NCI-H345 treated with DMSO at 0.1 percent for 48 hours (cell line): ENCODE data around the gene GABBR2.
"Not testable (repeated sequence)": the region's sequence is repeated elsewhere in the genome, so short reads cannot be mapped to it uniquely, and the experiment has no call there.

Source experiments
- DNase-seq: peaks from one replicate; lab custom pipeline; 2025; ENCODE audit not compliant: unreplicated experiment; lab: John Stamatoyannopoulos, UW

Gene GABBR2

DNA sequence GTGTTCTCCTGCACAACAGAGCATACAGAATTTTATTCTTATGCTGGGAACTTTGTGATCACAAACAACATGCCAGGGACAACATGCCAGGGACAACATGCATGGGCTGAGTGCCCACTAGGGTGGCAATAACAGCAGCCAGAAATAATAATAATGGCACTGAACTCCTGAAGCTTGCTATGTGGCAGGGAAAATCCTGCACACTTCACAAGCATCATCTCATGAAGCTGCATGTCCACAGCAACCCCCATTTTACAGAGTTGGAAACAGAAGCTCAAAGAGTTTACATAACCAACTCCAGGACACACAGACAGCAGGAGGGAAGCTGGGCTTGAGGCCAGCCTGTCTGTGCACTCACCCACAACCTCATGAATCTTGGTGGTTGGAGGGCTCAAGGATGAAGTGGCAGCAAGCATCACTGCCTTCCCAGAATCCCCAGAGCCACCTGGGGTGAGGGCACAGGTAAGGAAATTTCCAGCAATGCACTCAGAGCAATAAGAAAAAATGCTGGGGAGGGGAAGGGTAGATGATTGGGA, 111.4 kb downstream of the GABBR2 start:
- peak; percentile 10 for DNase-seq

DNA sequence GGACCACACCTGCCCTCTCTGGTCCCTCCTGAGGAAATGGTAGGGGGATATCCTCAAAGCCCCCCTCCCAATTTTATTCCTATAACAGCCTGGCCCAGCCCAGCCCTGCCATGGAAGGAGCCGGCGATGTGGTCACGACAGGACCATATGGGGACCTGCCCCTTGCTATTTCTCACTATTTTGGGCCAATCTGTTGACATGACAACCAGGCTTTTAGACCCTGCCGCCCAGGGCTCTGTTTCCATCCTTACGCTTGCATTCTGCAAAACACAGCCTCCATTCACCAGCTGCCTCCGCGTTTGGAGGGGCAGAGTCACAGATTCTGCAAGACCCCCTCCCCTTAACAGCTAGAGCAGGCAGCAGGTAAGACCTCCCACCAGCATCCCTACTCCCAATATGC, 112.2 kb downstream of the GABBR2 start:
- no peak for DNase-seq

DNA sequence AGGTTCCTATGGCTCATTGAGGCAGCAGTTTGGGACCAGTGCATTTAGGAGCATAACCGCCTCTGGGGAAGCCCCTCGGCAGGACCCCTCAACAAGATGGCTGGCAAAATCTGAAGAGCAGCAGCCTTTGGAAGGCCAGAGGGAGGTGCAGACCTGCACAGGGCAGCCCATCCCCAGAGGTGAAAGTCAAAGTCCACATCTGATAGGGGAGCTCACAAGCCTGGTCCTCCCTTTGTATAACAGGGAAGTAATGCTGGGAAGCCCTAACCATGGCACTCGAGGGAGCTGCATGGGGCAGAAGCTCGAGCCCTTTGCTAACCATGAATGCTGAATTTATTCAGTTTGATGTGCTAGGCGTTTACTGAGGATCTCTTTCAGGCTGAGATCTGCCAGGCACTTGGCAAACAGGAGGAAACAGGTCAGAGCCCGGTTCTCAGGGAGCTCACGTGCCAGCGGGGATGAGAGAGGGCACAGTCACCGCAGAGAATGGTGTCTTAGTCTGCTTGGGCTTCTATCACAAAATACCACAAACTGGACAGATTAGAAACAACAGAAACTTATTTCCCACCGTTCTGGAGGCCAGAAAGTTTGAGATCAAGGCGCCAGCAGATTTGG, 114.1 kb downstream of the GABBR2 start:
- no peak for DNase-seq

DNA sequence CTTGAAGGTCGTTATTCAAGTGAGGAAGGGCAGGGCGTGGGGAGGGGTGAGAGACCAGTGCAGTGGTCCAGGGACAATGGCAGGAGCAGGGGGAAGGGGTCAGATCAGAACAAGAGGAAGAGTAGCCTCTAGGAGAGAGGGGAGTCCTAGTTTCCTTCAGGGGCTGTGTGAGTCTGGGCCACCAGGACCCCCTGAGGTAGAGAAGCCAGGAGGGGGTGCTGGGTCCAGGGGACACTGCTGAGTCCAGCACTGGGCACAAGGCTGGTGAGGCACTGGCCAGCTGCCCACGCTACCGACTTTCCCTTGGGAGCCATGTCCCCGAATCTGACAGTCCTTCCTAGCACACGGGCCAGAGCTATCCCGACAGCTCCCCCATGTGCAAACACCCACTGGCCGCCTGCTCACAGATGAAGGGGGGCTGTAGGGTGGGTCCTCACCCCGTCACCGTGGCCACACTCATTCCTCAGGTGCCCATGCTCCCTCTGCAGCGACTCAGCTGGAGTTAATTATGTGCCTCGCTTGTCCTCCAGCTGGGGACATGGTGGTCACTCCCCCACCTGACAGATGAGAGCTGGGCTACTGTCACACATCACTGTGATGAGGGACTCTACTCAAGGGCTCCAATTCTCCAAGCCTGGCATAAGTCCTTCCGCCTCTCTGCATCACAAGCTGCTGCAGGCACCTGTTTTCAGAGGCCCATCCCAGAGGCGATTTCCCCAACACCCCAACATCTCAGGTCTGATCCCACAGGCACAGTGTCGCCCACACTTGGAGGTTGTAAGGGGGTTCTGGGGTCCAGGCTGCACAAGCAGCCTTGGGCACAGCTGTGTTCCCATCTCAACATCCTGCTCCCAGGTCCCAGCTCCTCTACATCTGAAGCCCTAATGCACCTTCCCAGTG, 115.1 kb downstream of the GABBR2 start:
- no peak for DNase-seq

DNA sequence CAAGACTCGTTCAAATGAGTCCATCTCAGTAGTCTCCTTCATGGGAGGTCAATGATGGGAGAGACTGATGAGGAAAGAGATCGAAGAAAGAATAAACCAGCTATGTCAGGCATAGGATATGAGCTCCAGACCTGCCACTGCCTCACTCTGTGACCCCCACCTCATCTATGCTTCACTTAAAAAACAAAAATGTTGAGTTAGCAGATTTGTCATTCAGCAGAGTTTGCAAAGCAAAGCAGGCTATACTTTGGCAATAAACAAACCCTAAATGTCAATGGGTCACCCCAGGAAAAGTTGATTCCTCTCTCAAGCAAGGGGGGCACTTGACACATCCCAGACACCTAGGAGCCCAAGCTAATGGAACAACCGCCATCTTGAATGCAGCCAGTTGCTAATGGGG, 117.0 kb downstream of the GABBR2 start:
- no peak for DNase-seq

DNA sequence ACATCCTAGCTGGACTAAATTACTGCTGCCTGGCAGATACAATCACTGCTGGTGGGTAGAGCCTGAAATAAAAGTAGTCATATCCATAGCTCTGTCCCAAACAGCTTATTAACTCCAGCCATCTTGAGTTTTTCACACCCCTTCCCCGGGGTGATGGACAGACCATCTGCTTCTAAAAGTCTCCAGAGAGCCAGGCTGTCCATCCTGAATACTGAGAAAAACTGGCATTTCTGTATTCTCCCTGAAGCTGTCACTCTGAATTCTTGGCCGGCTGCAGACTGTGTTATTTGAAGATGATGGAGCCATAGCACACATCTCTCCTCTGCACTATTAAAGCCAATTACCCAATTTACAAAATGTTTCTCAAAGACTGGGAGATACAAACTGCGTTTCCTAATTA, 118.6 kb downstream of the GABBR2 start:
- no peak for DNase-seq

DNA sequence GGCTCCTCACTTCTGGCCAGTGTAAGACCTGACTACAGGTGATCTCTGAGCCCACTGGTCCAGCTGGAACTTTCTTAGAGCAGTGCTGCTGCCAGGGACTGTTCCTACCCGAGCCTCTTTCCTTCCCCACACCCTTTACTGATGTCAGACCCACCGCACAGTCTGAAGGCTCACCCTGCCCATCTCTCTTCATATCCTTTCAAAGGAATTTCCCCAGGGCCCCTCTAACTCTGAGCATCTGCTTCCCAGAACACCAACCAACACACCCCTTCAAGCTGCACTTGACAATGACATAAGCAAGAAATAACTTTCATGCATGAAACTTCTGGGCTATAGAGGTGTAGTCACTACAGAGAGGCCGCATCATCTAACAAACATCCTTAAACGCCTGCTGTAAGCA, 119.6 kb downstream of the GABBR2 start:
- DNase-seq: no peak

DNA sequence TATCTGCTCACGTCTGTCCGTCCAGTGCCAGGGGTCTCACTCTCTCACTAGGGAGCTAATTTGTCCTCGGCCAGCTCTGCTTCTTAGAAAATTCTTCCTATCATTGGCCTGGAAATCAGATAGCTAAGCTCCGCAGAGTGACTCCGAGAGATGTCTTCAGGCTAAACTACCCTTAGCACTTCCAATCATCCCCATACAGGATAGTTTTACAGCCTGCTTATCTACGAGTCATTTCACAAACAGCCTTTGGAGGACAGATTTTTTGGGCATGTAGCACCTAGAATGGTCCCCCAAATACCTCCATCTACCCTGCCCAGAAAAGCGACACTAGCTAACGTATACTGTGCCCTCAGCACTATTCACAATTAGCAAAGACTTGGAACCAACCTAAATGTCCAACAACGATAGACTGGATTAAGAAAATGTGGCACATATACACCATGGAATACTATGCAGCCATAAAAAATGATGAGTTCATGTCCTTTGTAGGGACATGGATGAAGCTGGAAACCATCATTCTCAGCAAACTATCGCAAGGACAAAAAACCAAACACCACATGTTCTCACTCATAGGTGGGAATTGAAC, 123.8 kb downstream of the GABBR2 start:
- not testable (repeated sequence) for DNase-seq

DNA sequence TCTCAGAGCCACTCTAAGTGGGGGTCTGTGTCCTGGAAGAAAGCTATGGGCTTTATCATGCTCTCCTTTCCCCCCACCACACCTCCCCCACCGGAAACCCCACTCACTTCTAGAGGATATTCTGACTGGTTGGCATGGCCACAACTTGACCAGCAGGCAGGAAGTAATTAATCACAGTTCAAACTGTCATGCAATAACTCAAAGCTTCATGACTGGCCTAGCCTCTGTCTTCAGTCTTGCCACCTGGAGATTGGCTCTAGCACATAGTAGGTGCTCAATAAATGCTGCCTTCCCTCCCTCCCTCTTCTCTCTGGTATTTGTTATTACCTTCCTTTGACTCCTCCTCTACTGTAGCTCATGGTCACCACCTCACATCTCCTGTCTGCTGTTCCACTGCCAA, 124.7 kb downstream of the GABBR2 start:
- no peak for DNase-seq

DNA sequence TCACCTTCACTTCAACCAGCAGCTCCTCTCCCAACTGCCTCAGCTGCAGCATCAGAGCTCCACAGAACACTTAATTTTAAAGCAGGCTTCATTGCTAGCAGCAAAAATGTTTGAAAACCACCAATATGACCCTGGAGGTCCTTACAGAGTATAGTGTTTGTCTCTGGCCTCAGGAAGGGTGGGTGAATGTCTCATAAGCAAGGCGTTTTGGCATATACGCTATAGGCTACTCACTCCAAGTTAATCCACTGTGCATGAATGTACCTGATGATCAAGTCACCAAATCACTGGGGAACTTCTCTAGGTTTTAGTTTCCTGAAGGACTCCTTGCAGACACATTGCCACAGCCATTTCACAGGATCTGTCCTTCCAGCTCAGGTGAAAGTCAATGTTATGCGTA, 125.3 kb downstream of the GABBR2 start:
- no peak for DNase-seq

DNA sequence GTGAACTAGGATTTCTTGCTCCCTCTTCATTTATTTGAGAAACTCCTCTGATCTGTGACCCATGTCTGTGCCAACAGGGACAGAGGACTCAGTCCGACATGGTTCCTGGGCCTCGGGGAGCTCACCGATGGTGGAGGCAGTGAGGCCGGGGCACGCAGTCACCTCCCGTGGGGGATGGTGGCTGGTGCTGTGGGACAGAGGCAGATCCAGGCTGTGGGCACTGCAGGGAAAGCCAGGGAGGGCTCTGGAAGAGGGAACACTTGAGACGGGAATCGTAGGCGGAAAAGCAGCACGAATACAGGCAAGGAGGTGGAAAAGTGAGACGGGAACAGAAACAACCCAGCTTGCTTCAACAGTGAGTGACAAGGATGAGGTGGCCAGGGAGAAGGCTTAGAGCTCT, 127.8 kb downstream of the GABBR2 start:
- DNase-seq: no peak

DNA sequence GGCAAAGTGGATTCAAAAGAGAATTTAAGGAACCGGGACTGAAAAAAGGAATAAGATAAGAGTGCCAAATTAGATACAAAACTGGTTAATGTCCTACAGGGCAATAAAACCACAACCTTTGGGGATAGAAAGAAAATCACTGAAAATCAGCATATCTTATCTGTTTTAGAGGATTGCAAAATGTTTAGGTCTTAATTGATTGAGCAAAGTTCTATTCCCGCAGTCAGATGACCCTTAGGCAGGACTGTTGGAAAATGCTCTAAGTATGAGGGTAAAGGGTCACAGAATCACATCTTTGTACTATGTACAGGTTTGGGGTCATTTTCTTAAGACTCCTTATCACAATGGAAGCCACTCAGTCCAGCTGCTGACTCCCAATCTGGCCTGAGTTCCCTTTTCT, 129.0 kb downstream of the GABBR2 start:
- DNase-seq: no peak

DNA sequence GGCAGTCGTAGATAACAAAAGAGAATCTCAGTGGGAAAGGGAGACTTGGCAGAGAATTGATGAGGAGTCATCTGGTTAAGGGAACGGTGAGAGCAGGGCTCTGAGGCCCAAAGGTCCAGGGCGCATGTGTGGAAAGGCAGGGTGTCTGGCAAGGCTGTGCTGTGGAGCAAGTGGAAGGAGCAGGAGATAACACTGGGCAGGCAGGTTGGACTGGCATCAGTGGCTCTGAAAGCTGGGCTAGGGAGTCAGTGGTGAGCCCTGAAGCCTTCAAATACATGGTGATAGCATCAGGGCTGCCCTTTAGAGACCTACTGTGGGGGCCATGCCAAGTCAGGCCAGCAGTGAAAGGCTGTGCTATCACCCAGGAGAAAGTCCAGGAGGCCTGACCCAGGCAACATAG, 131.3 kb downstream of the GABBR2 start:
- DNase-seq: no peak

DNA sequence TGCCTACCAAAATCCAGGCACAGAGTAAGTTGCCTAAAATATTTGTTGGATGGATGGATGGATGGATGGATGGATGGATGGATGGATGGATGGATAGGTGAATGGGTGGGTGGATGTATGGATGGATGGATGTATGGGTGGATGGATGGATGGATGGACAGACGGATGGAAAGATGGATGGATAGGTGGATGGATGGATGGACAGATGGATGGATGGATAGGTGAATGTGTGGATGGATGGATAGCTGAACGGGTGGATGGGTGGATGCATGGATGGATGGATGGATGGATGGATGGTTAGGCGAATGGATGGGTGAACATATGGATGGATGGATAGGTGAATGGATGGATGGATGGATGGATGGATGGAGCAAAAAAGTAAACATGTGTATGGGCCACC, 131.9 kb downstream of the GABBR2 start:
- no peak for DNase-seq

DNA sequence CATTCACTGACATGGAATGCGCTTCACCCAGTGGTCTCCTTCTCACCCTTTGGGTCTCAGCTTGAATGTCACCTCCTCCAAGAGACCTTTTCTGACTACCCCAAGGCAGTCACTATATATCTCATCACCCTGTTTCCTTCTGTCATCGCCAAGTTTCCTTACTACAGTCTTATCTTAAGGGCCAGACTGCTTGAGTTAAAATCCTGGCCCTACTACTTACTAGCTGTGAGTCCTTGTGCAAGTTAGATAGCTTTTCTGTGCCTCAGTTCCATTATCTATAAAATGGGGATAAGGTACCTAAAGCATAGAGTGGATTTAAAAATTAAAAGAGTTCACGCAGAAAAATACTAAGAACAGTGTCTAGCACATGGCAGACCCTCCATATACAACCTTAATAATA, 132.4 kb downstream of the GABBR2 start:
- no peak for DNase-seq

DNA sequence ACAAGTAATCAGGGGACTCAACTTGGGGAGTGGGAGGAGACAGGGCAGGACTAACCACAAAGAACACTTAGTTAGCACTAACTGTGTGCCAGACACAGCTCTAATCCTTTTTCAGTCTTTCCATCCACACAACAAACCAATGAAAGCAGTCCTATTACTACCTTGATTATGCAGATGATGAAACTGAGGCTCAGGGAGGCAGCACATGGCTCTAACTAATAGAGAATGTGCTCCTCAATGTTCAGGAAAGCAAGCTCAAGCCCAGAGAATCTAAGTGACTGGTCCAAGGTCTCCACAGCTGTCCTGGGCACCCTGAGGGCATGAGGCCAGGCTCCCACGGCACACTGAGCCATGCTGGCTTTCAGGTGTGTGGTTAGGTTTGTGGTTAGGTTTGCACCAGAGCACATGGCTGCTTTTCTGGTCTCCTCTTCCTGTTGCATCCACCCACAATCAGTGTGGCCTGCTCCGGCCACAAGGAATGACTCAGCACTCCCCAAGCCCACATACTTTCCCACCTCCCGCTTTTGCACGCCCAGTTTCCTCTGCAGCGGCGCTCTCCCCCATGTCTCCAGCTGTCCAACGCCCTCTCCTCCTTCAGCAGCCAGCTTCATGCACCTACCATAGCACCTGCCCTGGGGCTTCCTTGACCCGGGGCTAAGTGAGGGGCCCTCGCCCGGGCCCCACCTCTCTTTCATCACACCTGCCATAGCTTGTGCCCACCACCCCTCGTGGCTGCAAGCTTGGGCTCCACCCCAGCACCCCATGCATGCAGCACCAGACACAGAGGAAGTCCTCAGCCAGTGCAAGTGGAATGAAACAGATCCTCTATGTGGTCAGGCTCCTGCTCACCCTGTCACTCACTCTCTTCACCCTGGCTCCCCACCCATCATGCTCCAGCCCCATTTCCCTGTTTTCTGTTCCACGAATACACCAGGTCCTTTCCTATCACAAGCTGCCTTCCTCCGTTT, 133.1 kb downstream of the GABBR2 start:
- no peak for DNase-seq

DNA sequence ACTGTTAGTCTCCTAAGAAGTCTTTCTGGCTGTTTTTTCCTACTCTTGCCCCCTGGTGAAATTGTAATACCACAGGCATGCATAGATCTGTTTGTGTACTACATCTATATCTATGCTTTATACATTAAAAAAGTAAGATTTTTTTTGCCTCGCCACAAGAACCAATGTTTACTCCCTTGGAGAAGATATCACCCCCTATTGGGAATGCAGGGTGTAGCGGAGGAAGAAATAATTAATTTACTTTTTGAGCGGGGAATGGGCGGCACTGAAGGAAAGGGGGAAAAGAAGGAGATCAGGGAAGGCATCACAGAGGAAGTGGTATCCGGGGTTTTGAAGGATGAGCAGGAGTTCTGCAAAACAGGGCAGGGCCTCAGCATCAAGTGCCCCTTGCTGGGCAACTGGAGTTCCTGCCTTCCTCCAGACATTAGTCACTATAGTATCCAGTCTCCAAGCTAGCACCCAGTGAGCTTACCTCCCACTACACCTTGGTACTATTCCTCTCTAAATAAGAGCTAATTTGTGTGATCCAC, 134.9 kb downstream of the GABBR2 start:
- DNase-seq: no peak

DNA sequence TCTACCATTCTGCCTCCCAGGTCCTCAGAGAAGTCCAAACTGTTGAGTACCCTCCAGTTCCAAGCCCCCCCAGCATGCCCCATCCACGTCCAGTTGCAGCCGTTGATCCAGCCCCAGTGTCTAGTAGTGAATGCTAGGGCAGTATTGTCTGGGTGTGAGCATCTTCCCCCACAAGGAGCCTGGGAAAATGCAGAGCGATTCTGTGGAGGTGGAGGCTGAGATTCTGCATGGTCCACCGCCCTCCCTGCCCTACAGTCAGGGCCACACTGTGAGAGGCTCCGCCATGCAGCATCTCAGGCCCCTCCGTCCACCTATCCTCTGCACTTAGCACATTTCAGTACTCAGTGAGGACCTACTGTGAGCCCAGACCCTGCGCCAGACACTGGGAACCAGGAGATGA, 135.9 kb downstream of the GABBR2 start:
- no peak for DNase-seq

DNA sequence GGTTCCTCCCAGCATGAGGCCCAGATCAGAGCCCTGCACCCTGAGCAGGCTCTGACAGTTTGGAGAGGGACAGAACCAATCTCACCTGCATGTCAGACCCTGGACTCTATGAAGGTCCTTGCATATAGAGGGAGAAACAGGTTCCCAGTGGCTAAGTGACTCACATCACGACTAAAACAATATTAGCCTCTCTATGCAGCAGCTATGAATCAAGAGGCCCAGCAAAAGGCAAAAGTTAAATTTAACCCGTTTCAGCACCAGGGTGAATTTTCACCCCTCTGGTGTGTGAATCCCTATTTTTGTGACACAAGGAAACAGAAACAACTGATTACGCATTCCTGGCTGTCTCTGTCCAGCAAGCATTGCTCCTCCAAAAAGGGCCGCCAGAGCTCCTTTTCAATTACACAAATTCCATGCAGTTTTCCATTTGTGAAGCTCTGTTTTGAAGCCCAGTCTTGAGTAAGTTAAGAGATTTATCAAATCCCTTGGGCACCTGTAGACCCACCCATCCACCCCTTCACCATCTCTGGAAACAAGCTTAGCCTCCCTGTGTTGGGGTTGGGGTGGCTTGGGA, 136.6 kb downstream of the GABBR2 start:
- DNase-seq: no peak

DNA sequence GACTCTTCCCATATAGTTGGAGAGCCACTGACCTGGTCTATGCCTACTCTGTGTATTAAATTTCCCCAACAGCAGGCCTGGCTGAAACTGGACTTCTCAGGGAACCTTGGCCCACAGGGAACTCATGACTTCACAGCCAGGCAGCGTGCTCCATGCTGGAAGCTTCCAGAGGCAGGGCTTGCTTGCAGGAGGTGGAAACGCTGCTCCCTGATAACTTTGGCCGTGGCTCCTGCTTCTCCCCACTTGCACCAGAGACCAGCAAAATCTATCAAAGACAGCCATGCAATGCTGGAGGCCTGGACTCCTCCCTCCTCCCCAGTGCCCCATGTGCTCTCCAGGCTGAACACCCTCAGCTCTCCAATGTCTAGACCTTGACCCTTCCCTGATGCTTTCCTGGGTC, 137.1 kb downstream of the GABBR2 start:
- DNase-seq: no peak
